Gastroesophageal sphincter (tissue), 4 donors: Measurements from ENCODE around the gene A4GALT. TPM values are rescaled to one million over a fixed set of nuclear protein-coding genes. Genes with fewer than 3 reads are reported as not detected.
A peak's percentile ranks its signal among the peaks of the same experiment; 100 is the strongest.

Experiments used
- ATAC-seq: fragments of 150-250 bp; one replicate; pipeline ENCODE4 v1.9.1; 2016; ENCODE audit warnings: mild to moderate bottlenecking, moderate library complexity
- H3K27ac ChIP-seq, 4 donors: fragments of 200-600 bp; sonication (generic) in 3 of 4; 1 replicate in 3 of 4; 2 replicates in 1 of 4; pipeline ENCODE4 v1.5.1; 2016 to 2019
- H3K27me3 ChIP-seq: fragments of 200-600 bp; sonication (generic); one replicate; pipeline ENCODE4 v1.5.1; 2019
- H3K36me3 ChIP-seq, 2 donors: fragments of 200-600 bp; sonication (generic); one replicate each; pipeline ENCODE4 v1.5.1; 2019; ENCODE audit warnings: control low read depth in 1 of 2
- H3K4me1 ChIP-seq, 3 donors: fragments of 200-600 bp; sonication (generic); 1 replicate in 2 of 3; 2 replicates in 1 of 3; pipeline ENCODE4 v1.5.1; 2016 to 2019; ENCODE audit warnings: control low read depth in 2 of 3
- H3K4me3 ChIP-seq, 2 donors: fragments of 200-600 bp; sonication (generic); one replicate each; pipeline ENCODE4 v1.5.1; 2019; ENCODE audit warnings: mild to moderate bottlenecking in 1 of 2, moderate library complexity in 1 of 2
- H3K9me3 ChIP-seq, 3 donors: fragments of 200-600 bp; sonication (generic); one replicate each; pipeline ENCODE4 v1.5.1; 2017 to 2019; ENCODE audit warnings: control low read depth in 2 of 3
- CTCF ChIP-seq, 4 experiments: fragments of 200-600 bp in 2 of 4; fragments of 450-650 bp in 2 of 4; sonication (generic) in 1 of 4; IDR thresholded peaks; one replicate each; pipeline ENCODE4 v1.5.1; 2017 to 2019; ENCODE audit warnings: antibody characterized with exemption in 4 of 4, mild to moderate bottlenecking in 2 of 4, moderate library complexity in 2 of 4
- EP300 ChIP-seq: sonication (generic); formaldehyde crosslinking; IDR thresholded peaks from one replicate; pipeline ENCODE4 v1.6.1; 2017; ENCODE audit warnings: antibody characterized with exemption, mild to moderate bottlenecking
- POLR2A ChIP-seq, 2 donors: fragments of 450-650 bp; IDR thresholded peaks; one replicate each; pipeline ENCODE4 v1.6.1; 2017; ENCODE audit warnings: antibody characterized with exemption in 2 of 2, mild to moderate bottlenecking in 2 of 2, moderate library complexity in 1 of 2
- POLR2AphosphoS5 ChIP-seq: sonication (generic); formaldehyde crosslinking; IDR thresholded peaks from one replicate; pipeline ENCODE4 v1.6.1; 2017; ENCODE audit warnings: antibody characterized with exemption
- WGBS, 2 donors: methylation state at CpG; one replicate each; pipeline ENCODE4 v1.1.5; 2018; ENCODE audit warnings: low coverage in 1 of 2; 5-methylcytosine and 5-hydroxymethylcytosine counted together
- total RNA-seq, 4 donors: library from RNA; depleted of rRNA; stranded (reverse); fragments of >200 nt; gene quantifications; one replicate each; pipeline ENCODE4 v1.1.0, GENCODE V29; 2016

A4GALT gene
- total RNA-seq, 4 donors from 2014 or later: 36.9 to 70.9 (median 55.3) TPM

DNA sequence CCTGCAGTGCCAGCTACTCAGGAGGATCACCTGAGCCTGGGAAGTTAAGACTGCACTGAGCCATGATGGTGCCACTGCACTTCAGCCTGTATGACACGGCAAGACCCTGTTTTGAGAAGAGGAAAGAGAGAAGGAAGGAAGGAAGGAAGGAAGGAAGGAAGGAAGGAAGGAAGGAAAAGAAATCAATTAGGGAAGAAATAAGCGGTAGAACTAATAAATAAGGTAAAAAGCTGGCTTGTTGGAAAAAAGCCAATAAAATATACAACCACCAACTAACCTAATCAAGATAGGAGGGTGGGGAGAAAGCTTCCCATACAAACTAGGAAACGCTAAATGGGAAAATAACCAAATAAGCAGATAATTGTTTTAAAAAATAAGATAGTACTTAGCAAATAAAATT lies 12.3 kb downstream of the A4GALT start:
- H3K27ac ChIP-seq: no peak overlapping the region

GRCh38 chr22:42707496-42707895 lies 13.2 kb downstream of the A4GALT start:
- peaks cover 0 to 6% (median 0%) of the 10 kb centered on the region in 3 donors for H3K9me3 ChIP-seq
- no peak overlapping the region for H3K4me3 ChIP-seq
- ATAC-seq: no peak
- 71% methylated on average over 2 of the region's 2 CpGs; no CpG with 5 or more reads in 1 of the 2 donors for WGBS, 2 donors
- H3K4me1 ChIP-seq: peaks cover 0 to 56% (median 16%) of the 10 kb centered on the region in 3 donors
- peaks cover 0 to 5% of the 10 kb centered on the region in 2 donors for H3K36me3 ChIP-seq
- no peak overlapping the region for H3K27ac ChIP-seq
- no peaks in the 10 kb centered on the region for H3K27me3 ChIP-seq
- TF ChIP-seq POLR2AphosphoS5: no peak
- no peak for TF ChIP-seq POLR2A (IDR thresholded peaks at IDR 0.05)
- TF ChIP-seq EP300: no peak
- no peak for TF ChIP-seq CTCF (IDR thresholded peaks at IDR 0.05)

More for the DNA sequence above, 12.3 kb downstream of the A4GALT start:
- Histone ChIP-seq H3K4me1 (peaks cover 0 to 56% (median 19%) of the 10 kb centered on the region in 3 donors), H3K36me3 (peaks cover 0 to 11% of the 10 kb centered on the region in 2 donors), H3K9me3 (peaks cover 0 to 6% (median 0%) of the 10 kb centered on the region in 3 donors), H3K4me3 (no peak overlapping the region), H3K27me3 (no peaks in the 10 kb centered on the region)
- 44 to 89% methylated on average over 1 to 3 of the region's 3 CpGs for WGBS, 2 donors
- TF ChIP-seq CTCF (IDR thresholded peaks at IDR 0.05) (no peak), POLR2AphosphoS5 (no peak), POLR2A (IDR thresholded peaks at IDR 0.05) (no peak), EP300 (no peak)
- no peak for ATAC-seq

DNA sequence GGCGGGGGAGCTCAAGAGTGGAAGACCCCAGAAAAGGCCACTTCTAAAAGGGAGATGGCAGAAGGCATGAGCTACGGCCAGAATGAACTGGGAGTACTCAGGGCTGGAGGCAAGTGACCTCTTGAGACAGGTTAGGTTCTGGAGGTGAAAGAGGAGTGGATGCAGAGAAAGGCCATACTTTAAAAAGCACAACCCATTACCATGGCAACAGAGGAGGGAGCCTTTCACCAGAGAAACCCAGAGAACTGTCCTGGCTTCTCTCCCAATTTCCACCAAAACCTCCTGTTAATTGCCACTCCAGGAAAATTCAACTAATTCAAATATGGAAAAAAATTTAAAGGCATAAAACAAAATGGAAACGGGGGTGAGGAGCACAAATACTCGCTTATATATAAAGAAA lies 15.8 kb downstream of the A4GALT start:
- Histone ChIP-seq H3K27ac (peak overlapping the region in 1 of 4 donors; percentile 58), H3K27me3 (no peaks in the 10 kb centered on the region), H3K9me3 (peaks cover 0 to 6% (median 0%) of the 10 kb centered on the region in 3 donors), H3K36me3 (no peaks in the 10 kb centered on the region), H3K4me1 (peaks cover 0 to 67% (median 31%) of the 10 kb centered on the region in 3 donors), H3K4me3 (no peak overlapping the region)
- 73% methylated on average over 3 of the region's 4 CpGs; no CpG with 5 or more reads in 1 of the 2 donors for WGBS, 2 donors
- TF ChIP-seq CTCF (IDR thresholded peaks at IDR 0.05) (no peak), POLR2A (IDR thresholded peaks at IDR 0.05) (no peak), EP300 (no peak)
- ATAC-seq: no peak

GRCh38 chr22:42702675-42703074 lies 18.0 kb downstream of the A4GALT start:
- Histone ChIP-seq H3K36me3 (no peaks in the 10 kb centered on the region), H3K27ac (peak overlapping the region in 1 of 4 donors; percentile 17), H3K4me1 (peaks cover 0 to 82% (median 54%) of the 10 kb centered on the region in 3 donors), H3K27me3 (no peaks in the 10 kb centered on the region), H3K4me3 (no peak overlapping the region), H3K9me3 (no peaks in the 10 kb centered on the region)
- no peak for ATAC-seq
- TF ChIP-seq POLR2A (IDR thresholded peaks at IDR 0.05) (no peak), EP300 (no peak), CTCF (IDR thresholded peaks at IDR 0.05) (no peak), POLR2AphosphoS5 (no peak)
- 91% methylated on average over 7 of the region's 13 CpGs; no CpG with 5 or more reads in 1 of the 2 donors for WGBS, 2 donors

- Histone ChIP-seq H3K4me3 (no peak overlapping the region), H3K9me3 (no peaks in the 10 kb centered on the region), H3K27ac (peak overlapping the region in 3 of 4 donors; percentile 89 to 91 (median 90)), H3K4me1 (peaks cover 0 to 87% (median 62%) of the 10 kb centered on the region in 3 donors), H3K27me3 (no peaks in the 10 kb centered on the region), H3K36me3 (no peaks in the 10 kb centered on the region)
- 85 to 87% methylated on average over 3 to 7 of the region's 8 CpGs for WGBS, 2 donors
- TF ChIP-seq EP300 (no peak), POLR2A (IDR thresholded peaks at IDR 0.05) (no peak)
- ATAC-seq: no peak
These were observed 19.0 kb downstream of the A4GALT start for GRCh38 chr22:42701694-42702093.
